K562 (cell line): ENCODE results near the gene VRK1. TPM values are rescaled to one million over a fixed set of nuclear protein-coding genes. Genes with fewer than 3 reads are reported as not detected.

Experiments used
- ARID1B ChIP-seq: fragments of 450-650 bp; IDR thresholded peaks from 2 replicates; pipeline ENCODE4 v1.6.1; 2016; ENCODE audit warnings: antibody characterized with exemption, mild to moderate bottlenecking, inconsistent platforms
- CREM ChIP-seq: IDR thresholded peaks from 2 replicates; pipeline ENCODE4 v1.6.1; 2014; ENCODE audit warnings: antibody characterized with exemption, low read depth
- CSDE1 ChIP-seq, 2 experiments: fragments of 450-650 bp; IDR thresholded peaks; 2 replicates each; pipeline ENCODE4 v1.6.1; 2016; ENCODE audit warnings: mild to moderate bottlenecking in 1 of 2
- DACH1 ChIP-seq: fragments of 450-650 bp; IDR thresholded peaks from 2 replicates; pipeline ENCODE4 v1.6.1; 2018; ENCODE audit not compliant: partially characterized antibody
- ELF4 ChIP-seq: fragments of 450-650 bp; formaldehyde crosslinking; IDR thresholded peaks from 2 replicates; pipeline ENCODE4 v1.4.0; 2022; ENCODE audit warnings: missing genetic modification characterization
- EP300 ChIP-seq: IDR thresholded peaks from 2 replicates; pipeline ENCODE4 v1.6.1; 2012; ENCODE audit warnings: low read length, improper control_type of control experiment
- GABPB2 ChIP-seq: fragments of 250-450 bp; sonication (Bioruptor Pico); conservative IDR thresholded peaks from 2 replicates; pipeline ENCODE4 v1.5.1; 2021; ENCODE audit warnings: mild to moderate bottlenecking
- IRF9 ChIP-seq: fragments of 450-650 bp; IDR thresholded peaks from 2 replicates; pipeline ENCODE4 v1.6.1; 2016; ENCODE audit warnings: missing biosample characterization, missing genetic modification characterization
- KLF6 ChIP-seq: fragments of 250-450 bp; sonication (Bioruptor Pico); IDR thresholded peaks from 2 replicates; pipeline ENCODE4 v1.4.0; 2020; ENCODE audit warnings: mild to moderate bottlenecking, moderate library complexity, borderline replicate concordance
- MAFK ChIP-seq: IDR thresholded peaks from 2 replicates; pipeline ENCODE4 v1.6.1; 2011; ENCODE audit warnings: low read length, improper control_type of control experiment
- MCM2 ChIP-seq: fragments of 450-650 bp; IDR thresholded peaks from 2 replicates; pipeline ENCODE4 v1.6.1; 2017; ENCODE audit warnings: low read depth, mild to moderate bottlenecking
- NR4A1 ChIP-seq, 2 experiments: fragments of 250-450 bp in 1 of 2; fragments of 450-650 bp in 1 of 2; sonication (Bioruptor Pico) in 1 of 2; IDR thresholded peaks; 2 replicates each; pipeline versions ENCODE4 v1.4.0 to v1.6.1; 2016 to 2020; ENCODE audit warnings: mild to moderate bottlenecking in 2 of 2, missing compliant biosample characterization in 1 of 2, missing genetic modification characterization in 1 of 2, moderate library complexity in 1 of 2
- RBM25 ChIP-seq: fragments of 200-400 bp; formaldehyde crosslinking; IDR thresholded peaks from 2 replicates; pipeline ENCODE4 v1.6.1; 2018; ENCODE audit warnings: low read length, low read depth, moderate library complexity; ENCODE audit not compliant: severe bottlenecking
- TARDBP ChIP-seq: fragments of 450-650 bp; IDR thresholded peaks from 2 replicates; pipeline ENCODE4 v1.6.1; 2016
- TEAD4 ChIP-seq, 2 experiments: sonication (generic) in 1 of 2; formaldehyde crosslinking in 1 of 2; IDR thresholded peaks; 2 replicates each; pipeline versions ENCODE4 v1.6.1 to v1.8.0; 2012 to 2022; ENCODE audit warnings: borderline replicate concordance in 1 of 2, inconsistent platforms in 1 of 2, low read length in 1 of 2, mild to moderate bottlenecking in 1 of 2, missing genetic modification reagents in 1 of 2
- ZBTB26 ChIP-seq: fragments of 450-650 bp; formaldehyde crosslinking; IDR thresholded peaks from 2 replicates; pipeline ENCODE4 v1.4.0; 2022; ENCODE audit warnings: missing genetic modification characterization
- ZBTB8A ChIP-seq: fragments of 450-650 bp; IDR thresholded peaks from 2 replicates; pipeline ENCODE4 v1.6.1; 2018; ENCODE audit warnings: mild to moderate bottlenecking, moderate library complexity; ENCODE audit not compliant: partially characterized antibody
- ZNF253 ChIP-seq: fragments of 250-450 bp; sonication (Bioruptor Pico); conservative IDR thresholded peaks from 2 replicates; pipeline ENCODE4 v1.6.1; 2021; ENCODE audit warnings: mild to moderate bottlenecking
- ZNF3 ChIP-seq: fragments of 250-450 bp; sonication (Bioruptor Pico); IDR thresholded peaks from 2 replicates; pipeline ENCODE4 v1.5.0; 2021; ENCODE audit warnings: mild to moderate bottlenecking, moderate library complexity
- ZNF41 ChIP-seq: fragments of 250-450 bp; sonication (Bioruptor Pico); conservative IDR thresholded peaks from 2 replicates; pipeline ENCODE4 v1.4.0; 2020; ENCODE audit warnings: mild to moderate bottlenecking
- ZNF445 ChIP-seq: fragments of 250-450 bp; sonication (Bioruptor Pico); IDR thresholded peaks from 2 replicates; pipeline ENCODE4 v1.4.0; 2020; ENCODE audit warnings: low read depth, mild to moderate bottlenecking, moderate library complexity
- ZNF518B ChIP-seq: fragments of 250-450 bp; sonication (Bioruptor Pico); IDR thresholded peaks from 2 replicates; pipeline ENCODE4 v1.5.0; 2021; ENCODE audit warnings: mild to moderate bottlenecking, moderate library complexity
- ZNF583 ChIP-seq: fragments of 250-450 bp; sonication (Bioruptor Pico); IDR thresholded peaks from 2 replicates; pipeline ENCODE4 v1.4.0; 2020
- ZNF696 ChIP-seq: fragments of 250-450 bp; sonication (Bioruptor Pico); conservative IDR thresholded peaks from 2 replicates; pipeline ENCODE4 v1.4.0; 2020; ENCODE audit warnings: mild to moderate bottlenecking, moderate library complexity
- ZNF717 ChIP-seq: fragments of 250-450 bp; sonication (Bioruptor Pico); IDR thresholded peaks from 2 replicates; pipeline ENCODE4 v1.5.0; 2021
- polyA plus RNA-seq, 8 experiments: library from polyadenylated mRNA; depleted of rRNA in 4 of 8; stranded (reverse) in 5 of 8; unstranded in 3 of 8; fragments of >200 nt; fragmentation: Nextera tagmentation in 2 of 8; fragmentation: Illumina TruSeq in 1 of 8; extraction: Ambion mirVana in 2 of 8; extraction: Trizol in 1 of 8; gene quantifications; 2 replicates each; pipeline versions ENCODE4 v1.2.1 to v1.2.3, GENCODE V29; 2011 to 2014; ENCODE audit warnings: inconsistent platforms in 1 of 8, missing spikeins in 1 of 8
- total RNA-seq, 7 experiments: library from RNA; depleted of rRNA in 6 of 7; stranded (reverse); fragments of >200 nt in 6 of 7; fragmentation: Illumina TruSeq in 2 of 7; extraction: Trizol in 2 of 7; gene quantifications; 2 replicates each; pipeline versions ENCODE4 v1.2.1 to v1.2.3, GENCODE V29; 2011 to 2021; ENCODE audit warnings: low replicate concordance in 1 of 7

VRK1 gene
- total and polyA plus RNA-seq, 9 of the 15 experiments (the other 6 are each of a cell fraction or from before 2014, with no cell fraction given): 83.6 to 177 (median 116) TPM

- TF ChIP-seq ZBTB26 (CRISPR knock-in tag) (no peak), TARDBP (no peak), GABPB2 (CRISPR knock-in tag) (no peak), IRF9 (peak; percentile 81; the same call in 1 of the 2 replicates), ZNF445 (CRISPR knock-in tag) (no peak), NR4A1 (CRISPR knock-in tag; IDR thresholded peaks at IDR 0.05) (no peak), NR4A1 (tag; IDR thresholded peaks at IDR 0.05) (no peak), DACH1 (no peak), CSDE1 (IDR thresholded peaks at IDR 0.05) (no peak), TEAD4 (IDR thresholded peaks at IDR 0.05; ENCODE audit: low read length) (peak; percentile 65), TEAD4 (CRISPR knock-in tag; IDR thresholded peaks at IDR 0.05; ENCODE audit: borderline replicate concordance) (no peak), ELF4 (CRISPR knock-in tag) (no peak), EP300 (peak; percentile 60; the same call in 1 of the 2 replicates), ZNF717 (CRISPR knock-in tag) (no peak), MAFK (no peak), ZNF518B (CRISPR knock-in tag) (no peak), ZNF696 (CRISPR knock-in tag) (no peak), RBM25 (no peak), CREM (peak; percentile 27; the same call in 1 of the 2 replicates), KLF6 (no peak), ZBTB8A (no peak), MCM2 (no peak), ARID1B (peak; percentile 66), ZNF41 (CRISPR knock-in tag) (no peak), ZNF3 (CRISPR knock-in tag) (no peak), ZNF583 (no peak), ZNF253 (no peak)
Observed at GRCh38 chr14:96808619-96809406, 11.6 kb downstream of the VRK1 start (continued).
